Body of pancreas (tissue), 4 donors: Measurements from ENCODE around the gene TDRD9.

Source experiments
- POLR2A ChIP-seq, 3 donors: fragments of 450-650 bp; IDR thresholded peaks; one replicate each; pipeline ENCODE4 v1.6.1; 2016; ENCODE audit warnings: antibody characterized with exemption in 3 of 3, mild to moderate bottlenecking in 2 of 3
- TF ChIP-seq, protein P1 (sequence below), 7 experiments: fragments of 450-650 bp in 4 of 7; fragments of 200-600 bp in 3 of 7; sonication (generic) in 3 of 7; IDR thresholded peaks; one replicate each; pipeline ENCODE4 v1.5.1; 2016 to 2019; ENCODE audit warnings: antibody characterized with exemption in 7 of 7

GRCh38 chr14:104049576-104050240, 121.5 kb downstream of the TDRD9 start:
- TF ChIP-seq, protein P1, sequence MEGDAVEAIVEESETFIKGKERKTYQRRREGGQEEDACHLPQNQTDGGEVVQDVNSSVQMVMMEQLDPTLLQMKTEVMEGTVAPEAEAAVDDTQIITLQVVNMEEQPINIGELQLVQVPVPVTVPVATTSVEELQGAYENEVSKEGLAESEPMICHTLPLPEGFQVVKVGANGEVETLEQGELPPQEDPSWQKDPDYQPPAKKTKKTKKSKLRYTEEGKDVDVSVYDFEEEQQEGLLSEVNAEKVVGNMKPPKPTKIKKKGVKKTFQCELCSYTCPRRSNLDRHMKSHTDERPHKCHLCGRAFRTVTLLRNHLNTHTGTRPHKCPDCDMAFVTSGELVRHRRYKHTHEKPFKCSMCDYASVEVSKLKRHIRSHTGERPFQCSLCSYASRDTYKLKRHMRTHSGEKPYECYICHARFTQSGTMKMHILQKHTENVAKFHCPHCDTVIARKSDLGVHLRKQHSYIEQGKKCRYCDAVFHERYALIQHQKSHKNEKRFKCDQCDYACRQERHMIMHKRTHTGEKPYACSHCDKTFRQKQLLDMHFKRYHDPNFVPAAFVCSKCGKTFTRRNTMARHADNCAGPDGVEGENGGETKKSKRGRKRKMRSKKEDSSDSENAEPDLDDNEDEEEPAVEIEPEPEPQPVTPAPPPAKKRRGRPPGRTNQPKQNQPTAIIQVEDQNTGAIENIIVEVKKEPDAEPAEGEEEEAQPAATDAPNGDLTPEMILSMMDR (IDR thresholded peaks at IDR 0.05) = no peak
- TF ChIP-seq POLR2A (IDR thresholded peaks at IDR 0.05) = no peak
